GM18520 (cell line): ENCODE measurements around the gene EIPR1.

Source experiments
- ATAC-seq: cut with Tn5 transposase; IDR thresholded peaks from one replicate; pipeline ENCODE4 v1.9.1; 2021; ENCODE audit not compliant: unreplicated experiment

EIPR1 gene

DNA sequence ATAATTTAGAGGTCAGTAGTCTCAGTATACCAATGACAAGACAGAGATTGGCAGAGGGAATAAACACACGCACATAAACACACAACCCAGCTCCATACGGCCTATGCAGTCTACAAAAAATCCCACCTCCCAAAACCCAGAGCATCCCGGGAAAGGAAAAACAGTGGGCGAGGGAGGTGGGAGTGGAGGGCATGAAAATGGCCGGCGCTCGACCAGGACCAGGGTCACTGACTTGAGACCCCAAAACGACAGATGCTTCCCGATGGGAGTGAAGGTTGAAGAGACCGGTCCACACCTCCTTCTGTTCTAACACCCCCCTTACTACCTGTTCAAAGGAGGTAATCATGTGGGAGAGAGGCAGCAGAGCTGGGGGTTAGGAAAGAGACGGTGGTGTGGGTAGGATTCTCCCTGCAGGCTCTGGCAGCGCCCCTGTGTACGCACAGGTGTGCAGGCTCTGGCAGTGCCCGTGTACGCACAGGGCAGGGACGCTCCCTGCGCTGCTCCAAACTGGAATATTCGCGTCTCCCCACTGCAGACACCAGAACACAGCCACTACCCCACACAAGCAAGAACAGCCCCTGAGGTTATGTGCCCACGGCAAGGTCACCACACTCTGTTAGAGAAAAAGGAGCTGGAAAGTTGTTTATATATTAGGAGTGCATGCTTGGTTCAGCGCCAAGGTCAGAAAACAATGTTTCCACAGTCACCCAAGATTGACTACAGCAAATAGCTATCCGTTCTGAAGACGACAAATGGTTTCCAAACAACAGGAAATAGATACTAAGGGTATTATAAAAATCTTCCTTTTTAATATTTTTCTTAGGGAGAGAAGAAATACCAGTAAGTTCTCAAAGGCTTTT, 67.9 kb downstream of the EIPR1 start:
- ATAC-seq = no peak

DNA sequence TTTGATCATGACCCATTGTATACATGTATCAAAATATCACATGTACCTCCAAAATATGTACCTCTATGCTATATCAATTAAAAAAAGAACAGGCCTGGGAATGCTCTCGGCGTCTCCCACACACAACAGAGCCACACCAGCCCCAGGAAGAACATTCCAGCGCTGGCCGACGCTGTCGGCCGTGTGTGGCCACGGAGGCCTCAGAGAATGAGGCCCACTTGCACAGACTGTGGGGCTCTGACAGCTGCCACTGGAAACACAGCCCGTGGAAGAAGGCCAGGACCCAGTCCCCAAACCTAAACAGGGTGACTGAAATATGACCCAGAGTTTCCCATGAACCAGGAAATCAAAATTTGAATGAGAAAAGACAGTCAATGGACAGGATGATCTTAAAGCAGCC, 69.7 kb downstream of the EIPR1 start:
- no peak for ATAC-seq

GRCh38 chr2:3307236-3307635, 70.4 kb downstream of the EIPR1 start:
- no peak for ATAC-seq

DNA sequence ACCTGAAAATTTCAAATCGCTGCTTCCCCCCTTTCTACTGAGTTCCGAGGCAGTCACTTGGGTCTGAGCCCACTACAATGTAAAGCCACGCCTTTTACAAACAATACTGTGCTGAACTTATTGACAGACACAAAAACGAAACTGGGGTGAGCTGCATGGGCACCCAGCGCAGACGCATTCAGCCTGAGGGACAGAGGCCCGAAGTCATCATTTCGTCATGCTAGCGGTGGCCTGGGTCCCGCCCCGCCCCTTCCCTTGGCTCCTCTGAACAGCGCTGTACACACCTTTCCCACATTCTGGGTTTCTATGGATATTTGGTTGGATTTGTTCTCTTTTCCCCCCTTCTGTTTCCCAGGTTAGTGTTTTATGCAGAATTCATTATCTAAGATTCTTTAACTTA, 71.7 kb downstream of the EIPR1 start:
- ATAC-seq = no peak

DNA sequence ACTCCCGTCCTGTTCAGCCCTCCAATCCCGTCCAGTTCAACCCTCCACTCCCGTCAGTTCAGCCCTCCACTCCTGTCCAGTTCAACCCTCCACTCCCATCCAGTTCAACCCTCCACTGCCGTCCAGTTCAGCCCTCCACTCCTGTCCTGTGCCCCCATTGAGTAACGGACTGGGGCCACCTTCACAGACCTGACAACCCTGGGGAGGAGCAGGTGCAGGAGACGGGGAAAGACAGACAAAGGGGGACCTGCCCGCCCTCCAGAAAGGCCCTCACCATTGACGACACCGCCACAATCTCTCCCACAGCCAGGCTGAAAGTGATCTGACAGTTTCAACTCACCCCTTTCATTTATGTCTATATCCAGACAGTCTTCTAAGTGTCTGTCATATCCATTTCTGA, 72.2 kb downstream of the EIPR1 start:
- no peak for ATAC-seq

DNA sequence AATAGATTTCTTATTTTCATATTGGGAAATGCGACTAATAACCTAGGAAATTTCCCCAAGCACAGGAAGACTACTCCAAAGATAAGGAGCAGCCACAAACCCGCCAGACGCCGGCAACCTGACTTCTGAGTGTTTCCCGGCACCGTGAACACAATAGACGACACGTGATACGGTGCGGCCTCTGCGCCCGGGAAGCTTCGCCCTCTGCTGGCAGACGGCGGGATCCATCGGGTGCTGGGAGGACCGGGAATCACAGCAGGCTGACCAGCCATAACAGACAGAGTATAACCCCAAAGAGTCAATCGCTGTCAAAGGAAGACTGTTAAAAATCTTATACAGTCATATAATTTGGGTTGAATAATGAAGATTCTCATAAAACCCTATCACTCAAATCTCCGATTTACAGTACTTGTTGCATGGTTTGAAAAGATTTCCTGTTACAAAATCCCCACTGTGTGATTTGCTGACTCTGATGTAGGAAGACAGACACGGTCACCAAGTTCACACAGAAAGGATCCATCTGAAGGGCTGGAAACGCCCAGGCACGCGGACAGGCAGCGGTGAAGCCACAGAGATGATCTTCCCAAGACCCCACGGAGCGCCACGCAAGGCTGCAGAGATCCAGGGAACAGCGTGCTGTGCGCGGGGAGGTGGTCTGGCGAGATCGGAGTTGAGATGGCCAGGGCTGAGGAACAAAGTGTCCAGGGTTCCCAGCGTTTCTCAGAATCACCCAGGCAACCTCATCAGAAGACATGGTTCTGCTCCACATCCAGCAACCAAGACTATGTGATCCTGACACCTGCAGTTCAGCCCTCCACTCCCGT, 73.8 kb downstream of the EIPR1 start:
- peak; percentile 89 for ATAC-seq

GRCh38 chr2:3302751-3303582, 74.7 kb downstream of the EIPR1 start:
- ATAC-seq = no peak

GRCh38 chr2:3302421-3302750, 75.2 kb downstream of the EIPR1 start:
- ATAC-seq = no peak

DNA sequence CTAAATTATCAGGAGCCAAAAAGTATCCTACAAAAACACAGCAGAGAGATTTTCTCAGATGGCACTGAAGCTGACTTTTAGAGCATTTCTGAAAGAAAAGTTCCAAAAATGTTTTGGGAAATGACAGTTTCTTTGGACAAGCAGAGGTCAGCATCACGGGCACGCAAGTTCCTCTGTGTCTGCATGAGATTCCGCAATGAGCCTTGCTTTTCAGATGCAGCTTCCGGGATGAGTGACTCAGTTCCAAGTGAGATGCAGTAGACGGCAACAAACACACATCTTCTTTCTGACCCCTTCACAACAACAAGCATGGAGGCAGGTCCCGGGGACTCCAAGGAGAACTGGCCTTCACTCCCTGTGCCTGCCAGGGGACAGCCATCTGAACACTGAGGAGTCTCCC, 76.6 kb downstream of the EIPR1 start:
- ATAC-seq = no peak

DNA sequence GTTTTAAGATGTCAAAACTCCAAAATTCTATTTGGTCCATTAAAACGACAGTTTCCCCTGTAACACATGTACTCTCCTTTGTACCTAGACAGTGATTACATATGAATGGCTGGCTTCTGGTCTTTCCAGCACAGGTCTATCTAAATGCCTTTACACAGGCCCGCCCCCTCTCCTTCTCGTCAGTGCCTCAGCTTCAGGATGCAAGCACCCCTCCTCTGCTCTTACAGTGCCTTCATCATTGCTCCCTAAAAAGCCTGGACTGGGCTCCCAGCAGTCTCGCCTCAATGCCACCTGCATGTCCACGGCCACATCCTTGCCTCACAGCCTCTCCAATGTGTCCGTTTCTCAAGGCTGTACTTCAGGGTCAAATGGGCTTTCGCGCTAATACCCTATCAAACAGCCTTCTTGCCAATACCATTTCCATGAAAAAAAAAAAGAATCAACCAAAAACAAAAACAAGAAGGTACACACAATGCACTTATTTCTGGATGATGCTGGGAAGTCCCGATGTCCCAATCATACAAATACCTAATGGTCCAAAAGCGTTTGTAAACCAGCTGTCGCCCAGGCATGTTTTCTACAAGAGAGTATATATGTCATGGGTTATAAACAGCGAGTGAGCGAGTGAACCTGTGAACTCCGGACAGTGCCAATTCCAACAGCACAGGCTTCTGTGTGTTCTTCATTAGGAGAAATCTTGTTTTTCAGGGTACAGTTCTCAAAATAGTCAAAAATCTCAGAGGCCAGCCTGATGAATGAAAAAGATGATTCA, 77.2 kb downstream of the EIPR1 start:
- ATAC-seq = no peak

- no peak for ATAC-seq
These were observed 77.9 kb downstream of the EIPR1 start for GRCh38 chr2:3299703-3300102.

- ATAC-seq = no peak
These were observed 78.5 kb downstream of the EIPR1 start for GRCh38 chr2:3299130-3299529.

- no peak for ATAC-seq
These were observed 79.4 kb downstream of the EIPR1 start for GRCh38 chr2:3298191-3298590.

DNA sequence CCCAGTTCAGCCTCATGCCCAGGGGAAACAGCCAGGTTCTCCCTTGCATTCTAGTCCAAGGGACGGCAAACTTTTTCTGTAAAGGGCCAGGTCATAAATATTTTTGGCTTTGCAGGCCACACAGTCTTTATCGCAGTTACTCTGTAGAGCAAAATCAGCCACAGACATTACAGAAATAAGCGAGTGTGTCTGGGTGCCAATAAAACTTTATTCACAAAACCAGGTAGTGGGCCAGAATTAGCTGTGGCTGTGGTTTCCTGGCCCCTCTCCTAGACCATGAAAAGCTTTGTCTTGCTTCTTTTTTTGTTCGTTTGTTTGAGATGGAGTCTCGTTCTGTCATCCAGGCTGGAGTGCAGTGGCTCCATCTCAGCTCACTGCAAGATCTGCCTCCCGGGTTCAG, 80.1 kb downstream of the EIPR1 start:
- ATAC-seq = no peak

GRCh38 chr2:3296182-3296972, 81.2 kb downstream of the EIPR1 start:
- no peak for ATAC-seq

GRCh38 chr2:3294493-3294892, 83.1 kb downstream of the EIPR1 start:
- ATAC-seq = no peak

DNA sequence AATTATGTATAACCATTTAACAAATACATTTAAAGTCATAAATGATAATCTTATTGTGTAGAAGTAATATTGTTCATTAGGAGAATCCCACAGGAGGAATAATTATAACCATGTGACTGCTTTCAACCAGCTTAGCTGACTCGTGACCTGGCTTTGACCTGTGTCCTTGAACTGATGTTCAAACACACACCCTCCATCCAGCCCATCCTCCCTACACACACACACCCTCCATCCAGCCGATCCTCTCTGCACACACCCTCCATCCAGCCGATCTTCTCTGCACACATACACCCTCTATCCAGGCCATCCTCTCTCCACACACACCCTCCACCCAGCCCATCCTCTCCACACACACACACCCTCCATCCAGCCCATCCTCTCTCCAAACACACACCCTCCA, 83.5 kb downstream of the EIPR1 start:
- ATAC-seq = no peak

DNA sequence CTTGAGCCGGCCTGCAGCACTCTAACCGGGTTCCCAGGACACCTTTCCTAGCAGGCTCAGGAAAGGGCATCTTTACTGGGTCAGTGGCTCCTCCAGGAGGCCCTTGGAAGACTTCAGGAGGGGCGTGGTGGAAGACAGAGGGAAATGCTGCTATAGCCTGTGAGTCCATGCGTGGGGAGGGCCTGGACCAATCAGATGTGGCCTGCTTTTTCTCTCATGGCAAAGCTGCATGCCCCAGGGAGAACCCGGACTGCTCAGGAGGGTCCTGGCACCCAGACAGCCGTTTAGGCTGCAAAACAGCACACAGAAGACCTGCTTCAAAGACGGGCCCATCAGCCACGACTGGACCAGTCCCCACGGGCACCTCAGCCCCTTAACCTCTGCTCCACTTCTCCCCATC, 84.4 kb downstream of the EIPR1 start:
- ATAC-seq = no peak

DNA sequence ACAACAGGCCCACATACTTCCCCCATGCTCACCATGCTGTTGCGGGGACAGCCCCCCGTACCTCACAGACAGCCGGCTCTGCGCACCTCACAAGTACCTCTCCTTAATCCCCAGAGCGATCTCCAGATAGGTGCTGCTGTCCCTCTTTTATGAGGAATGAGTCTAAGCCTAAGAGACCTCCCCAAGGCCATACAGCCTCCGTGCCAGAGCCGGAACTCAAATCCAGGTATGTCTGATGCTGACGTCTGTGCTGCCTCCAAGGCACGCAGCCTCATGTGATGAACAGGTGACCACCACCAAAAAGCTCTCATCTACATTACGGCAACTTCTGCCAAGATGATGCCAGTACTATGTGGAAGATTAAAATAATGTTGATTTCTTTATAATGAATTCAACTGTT, 85.2 kb downstream of the EIPR1 start:
- ATAC-seq = no peak

- ATAC-seq = no peak
These were observed 85.9 kb downstream of the EIPR1 start for GRCh38 chr2:3291750-3292149.
